K562 (cell line): ENCODE measurements around the gene HLCS. TPM values are rescaled to one million over a fixed set of nuclear protein-coding genes. Genes with fewer than 3 reads are reported as not detected.

Source experiments
- ATAC-seq: fragments of 200-7000 bp; cut with Tn5 transposase; 3 replicates; pipeline ENCODE4 v1.9.1; 2020; ENCODE audit warnings: moderate library complexity
- BruUV-seq: library from RNA; stranded (reverse); fragments of 400-500 nt; replicated peaks from 2 replicates; lab custom pipeline; 2021; lab: Mats Ljungman, UMichigan
- CTCF ChIA-PET: fragments of 300-600 bp; formaldehyde crosslinking; extraction: SDS; loops from one replicate; lab custom pipeline; 2021; ENCODE audit warnings: low intra/inter-chr PET ratio; lab: Yijun Ruan, JAX
- POLR2A ChIA-PET: fragments of 300-600, 350-650 bp; sonication (Branson Sonifier 250); formaldehyde crosslinking; extraction: SDS; loops from one replicate; lab custom pipeline; 2021; ENCODE audit warnings: antibody characterized with exemption, inconsistent platforms; lab: Yijun Ruan, JAX
- DNase-seq, 4 experiments: peaks; one replicate each; pipeline versions ENCODE4 v3.0.0 to v3.0.0-alpha.2; 2011 to 2018; ENCODE audit warnings: low spot score in 3 of 4, mixed read lengths in 3 of 4; ENCODE audit errors: extremely low read depth in 1 of 4
- FAIRE-seq: peaks from 2 replicates; lab custom pipeline; 2011; peaks lifted over from hg19 to GRCh38; lab: Jason Lieb, UNC
- H2AFZ ChIP-seq: 2 replicates; pipeline ENCODE4 v1.6.0; 2011; ENCODE audit warnings: low read depth, low read length, control low read depth, inconsistent platforms
- H3K27ac ChIP-seq: fragments of 200-600 bp; 3 replicates; pipeline ENCODE4 v1.8.0; 2011; ENCODE audit warnings: low read depth, mild to moderate bottlenecking, control low read depth, inconsistent platforms, low read length, moderate library complexity, mixed read lengths; ENCODE audit errors: extremely low read depth
- H3K27me3 ChIP-seq, 2 experiments: fragments of 300-600 bp in 1 of 2; 2 replicates in 1 of 2; 3 replicates in 1 of 2; pipeline versions ENCODE4 v1.6.0 to v1.8.0; 2011; ENCODE audit warnings: inconsistent platforms in 2 of 2, low read length in 2 of 2, mild to moderate bottlenecking in 1 of 2, mixed read lengths in 1 of 2, moderate library complexity in 1 of 2; ENCODE audit not compliant: control insufficient read depth in 2 of 2, insufficient read depth in 2 of 2
- H3K36me3 ChIP-seq: fragments of 300-600 bp; 3 replicates; pipeline ENCODE4 v1.8.0; 2011; ENCODE audit warnings: mild to moderate bottlenecking, low read length, inconsistent platforms; ENCODE audit not compliant: control insufficient read depth, insufficient read depth
- H3K4me1 ChIP-seq, 2 experiments: fragments of 200-600 bp in 1 of 2; replicated peaks in 1 of 2; 2 replicates in 1 of 2; 3 replicates in 1 of 2; pipeline versions ENCODE4 v1.5.1 to v1.8.0; 2011; ENCODE audit warnings: inconsistent platforms in 2 of 2, low read length in 2 of 2, mild to moderate bottlenecking in 1 of 2, mixed read lengths in 1 of 2, moderate library complexity in 1 of 2; ENCODE audit not compliant: control insufficient read depth in 2 of 2, insufficient read depth in 2 of 2
- H3K4me2 ChIP-seq: 2 replicates; pipeline ENCODE4 v1.6.1; 2011; ENCODE audit warnings: low read length, control low read depth, inconsistent platforms, mixed read lengths; ENCODE audit not compliant: insufficient read depth
- H3K4me3 ChIP-seq: fragments of 200-600 bp; sonication (generic), shearing (Covaris generic); 2 replicates; pipeline ENCODE4 v1.5.1; 2016; ENCODE audit warnings: control low read depth, inconsistent platforms
- H3K79me2 ChIP-seq: fragments of 200-600 bp; 3 replicates; pipeline ENCODE4 v1.8.0; 2011; ENCODE audit warnings: low read length, inconsistent platforms; ENCODE audit not compliant: control insufficient read depth, insufficient read depth
- H3K9ac ChIP-seq, 2 experiments: 2 replicates each; pipeline versions ENCODE4 v1.6.0 to v1.6.1; 2011; ENCODE audit warnings: low read depth in 2 of 2, low read length in 2 of 2, control low read depth in 1 of 2, inconsistent platforms in 1 of 2, mild to moderate bottlenecking in 1 of 2, mixed read lengths in 1 of 2; ENCODE audit not compliant: insufficient read depth in 1 of 2
- H3K9me1 ChIP-seq: one replicate; pipeline ENCODE4 v1.6.0; 2011; ENCODE audit warnings: inconsistent platforms, mild to moderate bottlenecking, low read length, moderate library complexity; ENCODE audit not compliant: control insufficient read depth, insufficient read depth
- H3K9me3 ChIP-seq: replicated peaks from 2 replicates; pipeline ENCODE4 v1.5.1; 2011; ENCODE audit warnings: low read depth, low read length, inconsistent platforms; ENCODE audit not compliant: control insufficient read depth, insufficient read depth
- H4K20me1 ChIP-seq: replicated peaks from 2 replicates; pipeline ENCODE4 v1.6.1; 2011; ENCODE audit warnings: low read length, inconsistent platforms, mixed read lengths; ENCODE audit not compliant: control insufficient read depth, insufficient read depth
- EP300 ChIP-seq: IDR thresholded peaks from 2 replicates; pipeline ENCODE4 v1.6.1; 2012; ENCODE audit warnings: low read length, improper control_type of control experiment
- ETV6 ChIP-seq, 3 experiments: fragments of 150-350 bp in 1 of 3; sonication (generic) in 1 of 3; formaldehyde crosslinking in 1 of 3; IDR thresholded peaks; 2 replicates each; pipeline versions ENCODE4 v1.6.1 to v1.8.0; 2014 to 2022; ENCODE audit warnings: borderline replicate concordance in 2 of 3, low read depth in 2 of 3, antibody characterized with exemption in 1 of 3, low read length in 1 of 3, mild to moderate bottlenecking in 1 of 3, missing genetic modification reagents in 1 of 3
- NCOA4 ChIP-seq: fragments of 450-650 bp; IDR thresholded peaks from 2 replicates; pipeline ENCODE4 v1.6.1; 2018; ENCODE audit warnings: mild to moderate bottlenecking; ENCODE audit not compliant: partially characterized antibody
- NCOR1 ChIP-seq: fragments of 450-650 bp; IDR thresholded peaks from 2 replicates; pipeline ENCODE4 v1.6.1; 2016; ENCODE audit warnings: mild to moderate bottlenecking, moderate library complexity
- POU5F1 ChIP-seq: fragments of 150-350 bp; IDR thresholded peaks from 2 replicates; pipeline ENCODE4 v1.6.1; 2014; ENCODE audit warnings: borderline replicate concordance, low read length, low read depth, mild to moderate bottlenecking; ENCODE audit not compliant: partially characterized antibody
- PPARD ChIP-seq: fragments of 250-450 bp; sonication (Bioruptor Pico); IDR thresholded peaks from 2 replicates; pipeline ENCODE4 v1.8.0; 2022; ENCODE audit warnings: inconsistent platforms, mild to moderate bottlenecking, moderate library complexity
- TEAD2 ChIP-seq: fragments of 450-650 bp; IDR thresholded peaks from 2 replicates; pipeline ENCODE4 v1.6.1; 2016; ENCODE audit warnings: missing genetic modification characterization, control low read depth, missing compliant biosample characterization
- ZNF212 ChIP-seq: fragments of 450-650 bp; formaldehyde crosslinking; IDR thresholded peaks from 2 replicates; pipeline ENCODE4 v1.4.0; 2020; ENCODE audit warnings: mild to moderate bottlenecking
- ZNF512 ChIP-seq: IDR thresholded peaks from 2 replicates; pipeline ENCODE4 v1.6.1; 2016; ENCODE audit warnings: missing genetic modification characterization, missing compliant biosample characterization
- WGBS: fragments of 100-300 bp; shearing (Covaris generic); methylation state at CpG from one replicate; pipeline ENCODE4 v1.1.6; 2016; ENCODE audit warnings: low coverage, mixed read lengths; ENCODE audit not compliant: insufficient coverage; ENCODE audit errors: missing lambda C conversion rate; 5-methylcytosine and 5-hydroxymethylcytosine counted together
- in situ Hi-C: fragments of 300-500 bp; cut with MboI; formaldehyde crosslinking; loops from 4 replicates; pipeline ENCODE4 v1.15.0; 2018; ENCODE audit warnings: inconsistent platforms, mixed read lengths
- intact Hi-C: fragments of 100-400 bp; cut with micrococcal nuclease; formaldehyde crosslinking; loops from 2 replicates; pipeline ENCODE4 v1.14.2; 2022
- polyA plus RNA-seq, 8 experiments: library from polyadenylated mRNA; depleted of rRNA in 4 of 8; stranded (reverse) in 5 of 8; unstranded in 3 of 8; fragments of >200 nt; fragmentation: Nextera tagmentation in 2 of 8; fragmentation: Illumina TruSeq in 1 of 8; extraction: Ambion mirVana in 2 of 8; extraction: Trizol in 1 of 8; gene quantifications; 2 replicates each; pipeline versions ENCODE4 v1.2.1 to v1.2.3, GENCODE V29; 2011 to 2014; ENCODE audit warnings: inconsistent platforms in 1 of 8, missing spikeins in 1 of 8
- total RNA-seq, 7 experiments: library from RNA; depleted of rRNA in 6 of 7; stranded (reverse); fragments of >200 nt in 6 of 7; fragmentation: Illumina TruSeq in 2 of 7; extraction: Trizol in 2 of 7; gene quantifications; 2 replicates each; pipeline versions ENCODE4 v1.2.1 to v1.2.3, GENCODE V29; 2011 to 2021; ENCODE audit warnings: low replicate concordance in 1 of 7
- TF ChIP-seq, protein P1 (sequence below): fragments of 150-350 bp; IDR thresholded peaks from 2 replicates; pipeline ENCODE4 v1.6.1; 2014; ENCODE audit warnings: low read depth, mild to moderate bottlenecking, low read length, borderline replicate concordance
- TF ChIP-seq, protein P2 (sequence below), 3 experiments: IDR thresholded peaks in 2 of 3; conservative IDR thresholded peaks in 1 of 3; 2 replicates each; pipeline ENCODE4 v1.5.1; 2011 to 2012; ENCODE audit warnings: low read length in 3 of 3, mild to moderate bottlenecking in 3 of 3, control low read depth in 2 of 3, improper control_type of control experiment in 1 of 3, inconsistent platforms in 1 of 3, low read depth in 1 of 3, mixed read lengths in 1 of 3, moderate library complexity in 1 of 3; ENCODE audit not compliant: insufficient read depth in 2 of 3
- TF ChIP-seq, protein P3 (sequence below): sonication (generic); formaldehyde crosslinking; IDR thresholded peaks from 2 replicates; pipeline ENCODE4 v1.4.0; 2020; ENCODE audit warnings: mild to moderate bottlenecking, missing genetic modification reagents

Gene HLCS
- total and polyA plus RNA-seq, 9 of the 15 experiments (the other 6 are each of a cell fraction or from before 2014, with no cell fraction given) = 3.0 to 21.5 (median 17.1) TPM

- no peaks in the 10 kb centered on the region for H3K36me3 ChIP-seq
- 17% methylated on average over 6 of the region's 6 CpGs for WGBS
- no peak overlapping the region for H3K4me2 ChIP-seq
- intact Hi-C loops = no loop called here
- ATAC-seq (peak; percentile 55), FAIRE-seq (no peak), DNase-seq (peak in 1 of 4 experiments; percentile 18)
- no peak overlapping the region for H3K4me3 ChIP-seq
- in situ Hi-C loops = no loop called here
- ChIA-PET POLR2A (interaction anchor here (1.4 kb wide), 1 partner anchor 13 kb away, joined by 6 read pairs; no protein-coding TSS in a partner anchor), CTCF (interaction anchor here (0.6 kb wide), 1 partner anchor 32 kb away, joined by 3 read pairs; no protein-coding TSS in a partner anchor)
- no peak overlapping the region for H3K9ac ChIP-seq
- no peaks in the 10 kb centered on the region for H3K79me2 ChIP-seq
- no peak overlapping the region for H3K27ac ChIP-seq
- peaks cover 0 to 3% of the 10 kb centered on the region in 2 experiments; a peak in 1 of 5 replicates for H3K4me1 ChIP-seq
- no TSS peak for BruUV-seq
- 0 out of 2 replicates have a peak, but pooled peaks cover 11% of the 10 kb centered on the region for H4K20me1 ChIP-seq
- no peaks in the 10 kb centered on the region for H3K9me1 ChIP-seq
- H3K9me3 ChIP-seq = no peaks in the 10 kb centered on the region
- peaks cover 68 to 78% of the 10 kb centered on the region in 2 experiments for H3K27me3 ChIP-seq
- H2AFZ ChIP-seq = no peak overlapping the region
- TF ChIP-seq PPARD (CRISPR knock-in tag) (no peak), ZNF512 (no peak), NCOA4 (no peak), TEAD2 (tag) (no peak), ZNF212 (CRISPR knock-in tag) (no peak), POU5F1 (no peak), EP300 (no peak), NCOR1 (no peak), ETV6 (IDR thresholded peaks at IDR 0.05; ENCODE audit: borderline replicate concordance in 1 of 2, low read depth in 2 of 2, low read length in 1 of 2) (no peak), ETV6 (CRISPR knock-in tag; IDR thresholded peaks at IDR 0.05; ENCODE audit: borderline replicate concordance) (no peak)
- TF ChIP-seq, protein P1, sequence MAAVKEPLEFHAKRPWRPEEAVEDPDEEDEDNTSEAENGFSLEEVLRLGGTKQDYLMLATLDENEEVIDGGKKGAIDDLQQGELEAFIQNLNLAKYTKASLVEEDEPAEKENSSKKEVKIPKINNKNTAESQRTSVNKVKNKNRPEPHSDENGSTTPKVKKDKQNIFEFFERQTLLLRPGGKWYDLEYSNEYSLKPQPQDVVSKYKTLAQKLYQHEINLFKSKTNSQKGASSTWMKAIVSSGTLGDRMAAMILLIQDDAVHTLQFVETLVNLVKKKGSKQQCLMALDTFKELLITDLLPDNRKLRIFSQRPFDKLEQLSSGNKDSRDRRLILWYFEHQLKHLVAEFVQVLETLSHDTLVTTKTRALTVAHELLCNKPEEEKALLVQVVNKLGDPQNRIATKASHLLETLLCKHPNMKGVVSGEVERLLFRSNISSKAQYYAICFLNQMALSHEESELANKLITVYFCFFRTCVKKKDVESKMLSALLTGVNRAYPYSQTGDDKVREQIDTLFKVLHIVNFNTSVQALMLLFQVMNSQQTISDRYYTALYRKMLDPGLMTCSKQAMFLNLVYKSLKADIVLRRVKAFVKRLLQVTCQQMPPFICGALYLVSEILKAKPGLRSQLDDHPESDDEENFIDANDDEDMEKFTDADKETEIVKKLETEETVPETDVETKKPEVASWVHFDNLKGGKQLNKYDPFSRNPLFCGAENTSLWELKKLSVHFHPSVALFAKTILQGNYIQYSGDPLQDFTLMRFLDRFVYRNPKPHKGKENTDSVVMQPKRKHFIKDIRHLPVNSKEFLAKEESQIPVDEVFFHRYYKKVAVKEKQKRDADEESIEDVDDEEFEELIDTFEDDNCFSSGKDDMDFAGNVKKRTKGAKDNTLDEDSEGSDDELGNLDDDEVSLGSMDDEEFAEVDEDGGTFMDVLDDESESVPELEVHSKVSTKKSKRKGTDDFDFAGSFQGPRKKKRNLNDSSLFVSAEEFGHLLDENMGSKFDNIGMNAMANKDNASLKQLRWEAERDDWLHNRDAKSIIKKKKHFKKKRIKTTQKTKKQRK = no peak
- TF ChIP-seq, protein P2, sequence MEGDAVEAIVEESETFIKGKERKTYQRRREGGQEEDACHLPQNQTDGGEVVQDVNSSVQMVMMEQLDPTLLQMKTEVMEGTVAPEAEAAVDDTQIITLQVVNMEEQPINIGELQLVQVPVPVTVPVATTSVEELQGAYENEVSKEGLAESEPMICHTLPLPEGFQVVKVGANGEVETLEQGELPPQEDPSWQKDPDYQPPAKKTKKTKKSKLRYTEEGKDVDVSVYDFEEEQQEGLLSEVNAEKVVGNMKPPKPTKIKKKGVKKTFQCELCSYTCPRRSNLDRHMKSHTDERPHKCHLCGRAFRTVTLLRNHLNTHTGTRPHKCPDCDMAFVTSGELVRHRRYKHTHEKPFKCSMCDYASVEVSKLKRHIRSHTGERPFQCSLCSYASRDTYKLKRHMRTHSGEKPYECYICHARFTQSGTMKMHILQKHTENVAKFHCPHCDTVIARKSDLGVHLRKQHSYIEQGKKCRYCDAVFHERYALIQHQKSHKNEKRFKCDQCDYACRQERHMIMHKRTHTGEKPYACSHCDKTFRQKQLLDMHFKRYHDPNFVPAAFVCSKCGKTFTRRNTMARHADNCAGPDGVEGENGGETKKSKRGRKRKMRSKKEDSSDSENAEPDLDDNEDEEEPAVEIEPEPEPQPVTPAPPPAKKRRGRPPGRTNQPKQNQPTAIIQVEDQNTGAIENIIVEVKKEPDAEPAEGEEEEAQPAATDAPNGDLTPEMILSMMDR (IDR thresholded peaks at IDR 0.05 in 2 of 3, conservative IDR thresholded peaks at IDR 0.05 in 1 of 3; ENCODE audit: insufficient read depth in 2 of 3, low read depth in 1 of 3, low read length in 3 of 3) = peak; percentile 44 to 61 (median 56)
- TF ChIP-seq, protein P3, sequence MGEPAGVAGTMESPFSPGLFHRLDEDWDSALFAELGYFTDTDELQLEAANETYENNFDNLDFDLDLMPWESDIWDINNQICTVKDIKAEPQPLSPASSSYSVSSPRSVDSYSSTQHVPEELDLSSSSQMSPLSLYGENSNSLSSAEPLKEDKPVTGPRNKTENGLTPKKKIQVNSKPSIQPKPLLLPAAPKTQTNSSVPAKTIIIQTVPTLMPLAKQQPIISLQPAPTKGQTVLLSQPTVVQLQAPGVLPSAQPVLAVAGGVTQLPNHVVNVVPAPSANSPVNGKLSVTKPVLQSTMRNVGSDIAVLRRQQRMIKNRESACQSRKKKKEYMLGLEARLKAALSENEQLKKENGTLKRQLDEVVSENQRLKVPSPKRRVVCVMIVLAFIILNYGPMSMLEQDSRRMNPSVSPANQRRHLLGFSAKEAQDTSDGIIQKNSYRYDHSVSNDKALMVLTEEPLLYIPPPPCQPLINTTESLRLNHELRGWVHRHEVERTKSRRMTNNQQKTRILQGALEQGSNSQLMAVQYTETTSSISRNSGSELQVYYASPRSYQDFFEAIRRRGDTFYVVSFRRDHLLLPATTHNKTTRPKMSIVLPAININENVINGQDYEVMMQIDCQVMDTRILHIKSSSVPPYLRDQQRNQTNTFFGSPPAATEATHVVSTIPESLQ = no peak
Measured at GRCh38 chr21:36727866-36728265, 238.6 kb downstream of the HLCS start.
